GM21529 (cell line): Measurements from ENCODE around the gene CDH13.

Source experiments
- ATAC-seq: cut with Tn5 transposase; IDR thresholded peaks from one replicate; pipeline ENCODE4 v1.9.1; 2021; ENCODE audit not compliant: unreplicated experiment

Gene CDH13

DNA sequence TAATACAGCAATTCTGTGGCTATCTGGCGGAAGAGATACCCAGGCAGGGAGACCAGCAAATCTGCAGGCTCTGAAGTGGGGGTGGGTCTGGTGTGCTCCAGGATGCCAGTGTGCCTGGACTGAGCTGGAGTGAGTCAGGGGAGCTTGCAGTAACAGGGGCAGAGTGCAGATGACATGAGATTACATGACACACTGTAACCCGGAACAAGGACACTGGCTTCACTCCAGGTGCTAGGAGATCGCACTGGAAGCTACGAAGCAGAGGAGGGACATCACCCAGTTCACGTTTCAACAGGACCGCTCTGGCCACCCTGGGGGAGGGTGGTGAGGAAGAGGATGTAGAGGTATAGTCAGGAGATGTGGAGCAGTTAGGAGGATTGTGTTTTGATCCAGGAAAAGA lies 475.6 kb downstream of the CDH13 start:
- no peak for ATAC-seq

DNA sequence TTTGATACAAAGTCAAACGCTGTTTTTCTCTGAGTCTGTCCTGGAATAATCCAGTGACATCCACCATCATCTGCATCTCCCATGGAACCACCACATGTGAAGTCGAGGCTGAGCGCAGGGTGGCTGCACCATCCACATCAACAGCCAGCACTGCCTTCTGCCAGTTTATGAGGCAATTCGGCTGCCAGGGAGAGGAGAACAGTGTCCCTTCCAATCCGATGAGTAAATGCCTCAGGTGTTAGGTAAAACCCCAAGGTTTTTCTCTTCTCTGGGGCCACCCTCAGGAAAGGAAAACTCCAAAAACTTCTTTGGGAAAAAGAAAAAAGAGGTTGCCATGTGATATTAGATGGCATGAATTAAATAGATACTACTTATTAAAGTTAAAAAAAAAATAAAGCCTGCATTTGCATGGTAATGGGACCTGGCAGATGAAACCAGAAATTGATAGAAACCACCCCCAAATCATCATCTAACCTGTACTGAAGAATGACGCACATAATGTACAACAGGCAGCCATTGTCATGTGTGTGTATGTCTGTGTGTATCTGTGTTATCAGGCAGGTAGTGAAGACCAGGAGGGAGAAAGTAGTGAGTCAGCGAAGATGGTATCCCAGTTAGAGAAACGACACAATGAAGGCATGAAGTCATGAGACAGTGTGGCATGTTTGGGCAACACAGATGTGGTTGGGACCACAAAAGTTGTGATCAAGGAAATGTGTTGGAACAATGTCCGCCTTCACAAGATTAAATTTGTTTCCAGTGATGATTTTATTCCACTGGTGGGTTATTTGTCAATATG lies 478.7 kb downstream of the CDH13 start:
- ATAC-seq = no peak

DNA sequence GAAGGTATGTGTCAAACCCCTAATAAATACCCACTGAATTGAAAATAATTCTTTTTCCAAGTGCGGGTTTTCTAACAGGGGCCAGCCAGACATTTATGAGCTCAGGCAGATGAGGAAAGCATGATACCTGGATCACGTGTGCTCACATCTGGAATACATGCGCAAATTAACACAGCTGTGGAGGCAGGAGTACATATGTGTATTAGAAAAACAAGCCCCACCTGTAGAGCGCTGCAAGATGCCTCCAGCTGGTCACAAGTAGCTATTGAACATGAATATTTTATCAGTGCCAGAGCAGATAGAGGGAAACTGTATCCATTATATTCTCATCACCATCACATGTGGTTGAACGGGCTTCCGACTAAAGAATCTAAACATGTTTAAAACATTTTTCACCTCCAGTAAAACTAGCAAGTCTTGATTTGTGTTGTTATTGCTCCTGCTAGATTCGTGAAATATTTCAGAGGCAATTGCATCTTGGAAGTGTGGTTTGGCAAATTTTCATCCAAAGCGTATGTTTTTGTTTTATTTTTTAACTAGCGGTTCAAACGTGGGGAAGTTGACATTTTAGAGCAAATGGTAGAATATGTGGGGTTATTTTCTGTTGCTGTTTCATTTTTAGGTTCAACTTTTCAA lies 482.8 kb downstream of the CDH13 start:
- ATAC-seq = no peak

DNA sequence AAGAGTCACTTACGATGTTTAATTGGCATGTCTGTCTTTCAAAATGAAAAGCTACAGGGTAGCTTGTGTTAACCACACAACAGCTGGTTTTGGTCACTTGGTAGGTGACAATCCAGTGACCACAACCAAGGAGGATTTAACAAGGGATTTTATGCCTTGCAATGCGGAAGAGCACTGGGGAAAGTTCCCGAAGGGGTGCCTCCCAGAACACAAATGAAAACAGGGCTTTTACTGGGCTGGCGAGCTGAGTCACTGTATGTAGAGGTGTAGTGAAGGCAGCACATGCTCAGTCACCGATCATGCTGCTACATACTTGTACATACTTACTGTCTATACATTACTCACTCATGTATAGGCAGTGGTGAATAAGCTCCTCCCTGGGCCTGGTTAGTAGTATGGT lies 483.5 kb downstream of the CDH13 start:
- no peak for ATAC-seq

DNA sequence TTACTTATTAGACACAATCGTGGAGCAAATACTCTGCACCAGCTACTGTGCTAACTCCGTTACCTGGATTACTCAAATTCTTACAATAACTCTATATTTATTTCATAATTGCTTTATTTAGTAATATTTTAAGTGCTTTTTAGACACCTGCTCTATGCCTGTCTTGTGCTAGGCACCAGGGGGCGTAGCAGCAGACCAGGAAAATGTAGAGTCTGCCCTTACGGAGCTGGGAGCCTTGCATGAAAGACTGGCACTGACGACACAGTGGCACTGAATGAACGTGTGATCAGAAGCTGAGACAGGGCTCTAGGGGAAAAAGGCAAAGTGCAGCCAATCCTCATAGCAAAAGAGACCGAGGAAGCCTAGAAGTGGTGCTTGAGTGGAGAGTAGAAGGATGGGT lies 486.5 kb downstream of the CDH13 start:
- ATAC-seq = no peak

DNA sequence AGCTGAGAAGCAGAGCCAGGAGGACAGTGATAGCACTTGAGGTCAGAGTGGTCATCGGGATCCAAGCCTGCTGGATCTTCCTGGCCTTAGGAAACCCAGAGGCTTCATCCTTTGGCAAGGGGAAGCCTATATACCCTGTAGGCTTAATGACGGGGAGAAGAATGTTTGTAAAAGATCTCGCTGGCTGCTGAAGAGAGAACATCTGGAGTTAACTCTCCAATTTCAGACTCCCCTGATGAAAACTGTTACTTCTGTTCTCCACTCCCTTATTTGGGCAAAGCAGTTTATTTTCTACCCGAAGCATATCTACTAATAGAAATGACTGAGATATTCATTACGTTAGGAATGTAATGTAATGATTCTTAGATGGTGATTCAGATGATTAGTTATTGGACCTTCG lies 487.0 kb downstream of the CDH13 start:
- no peak for ATAC-seq

DNA sequence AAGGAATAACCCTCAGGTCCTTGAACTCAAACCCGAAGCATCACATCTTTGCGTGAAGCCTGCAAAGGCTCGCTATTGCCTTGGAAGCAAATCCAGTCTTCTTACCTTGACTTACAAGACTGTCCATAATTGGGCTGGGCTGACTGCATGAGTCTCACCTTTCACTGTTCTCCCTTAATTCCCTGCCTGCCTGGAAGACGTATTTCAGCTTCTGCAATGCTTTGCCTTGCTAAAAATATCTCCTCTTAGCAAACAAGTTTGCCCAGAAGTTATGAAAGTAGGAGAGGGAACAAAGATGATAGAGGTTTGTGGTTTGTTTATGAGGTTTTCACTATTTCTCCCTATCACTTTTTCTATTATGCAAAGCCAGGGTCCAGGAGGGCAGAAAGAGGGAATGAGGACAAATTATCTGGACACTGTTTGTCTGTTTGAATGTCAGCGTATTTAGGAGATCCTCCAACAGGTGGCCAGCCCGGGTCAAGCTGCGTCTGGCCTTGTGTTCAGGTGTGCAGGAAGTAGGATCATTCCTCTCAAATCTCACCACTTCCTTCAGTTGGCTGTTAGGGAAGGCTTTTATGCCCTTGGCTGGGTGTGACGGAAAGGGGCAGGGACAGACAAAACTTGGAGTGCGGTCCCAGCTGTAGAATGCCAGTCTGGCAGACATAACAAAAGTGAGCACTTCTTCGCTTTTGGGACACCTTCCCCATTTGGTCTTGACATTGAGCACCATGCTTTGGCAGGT lies 488.9 kb downstream of the CDH13 start:
- ATAC-seq = no peak

DNA sequence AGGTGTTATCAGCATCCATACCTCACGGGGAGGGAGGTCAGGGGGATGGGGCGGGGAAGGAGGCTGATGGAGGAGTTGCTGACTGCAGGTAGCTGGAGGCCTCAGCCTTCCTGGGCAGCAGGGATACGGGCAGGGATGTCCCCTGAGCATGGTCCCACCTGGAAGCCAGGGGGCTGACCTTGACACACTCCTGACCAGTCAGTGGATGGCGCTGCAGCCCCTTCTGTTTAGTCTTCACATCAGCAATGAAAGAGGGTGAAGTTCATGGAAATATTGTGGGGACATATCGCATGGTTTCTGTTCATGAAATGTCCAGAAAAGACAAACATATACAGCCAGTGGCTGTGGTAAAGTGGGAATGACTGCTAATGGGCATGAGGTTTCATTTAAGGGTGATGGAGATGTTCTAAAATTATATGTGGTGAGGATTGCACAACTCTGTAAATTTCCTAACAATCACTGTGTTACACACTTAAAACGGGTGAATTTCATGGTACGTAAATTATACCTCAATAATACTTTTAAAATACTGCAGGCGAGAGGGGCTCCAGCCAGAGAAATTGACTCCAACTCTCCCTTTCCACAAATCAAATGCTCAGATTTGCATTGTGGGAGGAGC lies 489.6 kb downstream of the CDH13 start:
- no peak for ATAC-seq

DNA sequence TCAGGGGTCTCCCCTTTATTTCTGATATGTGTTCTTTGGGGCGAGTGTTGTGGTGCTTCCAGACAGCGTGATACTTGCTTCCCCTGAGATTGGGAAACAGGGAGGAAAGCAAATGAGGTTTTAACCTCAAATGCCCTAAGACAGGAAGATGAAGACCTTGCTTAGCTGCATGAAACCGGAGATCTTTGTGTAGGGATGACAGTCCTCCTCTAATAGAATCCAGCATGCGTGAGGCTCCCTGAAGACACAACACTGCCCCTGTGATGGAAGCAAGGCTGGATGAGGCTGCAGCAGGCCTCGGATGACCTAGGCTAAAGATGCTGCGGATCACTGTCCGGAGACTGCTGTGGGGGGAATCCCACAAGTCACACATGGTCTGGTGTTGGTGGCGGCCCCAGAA lies 491.0 kb downstream of the CDH13 start:
- no peak for ATAC-seq

DNA sequence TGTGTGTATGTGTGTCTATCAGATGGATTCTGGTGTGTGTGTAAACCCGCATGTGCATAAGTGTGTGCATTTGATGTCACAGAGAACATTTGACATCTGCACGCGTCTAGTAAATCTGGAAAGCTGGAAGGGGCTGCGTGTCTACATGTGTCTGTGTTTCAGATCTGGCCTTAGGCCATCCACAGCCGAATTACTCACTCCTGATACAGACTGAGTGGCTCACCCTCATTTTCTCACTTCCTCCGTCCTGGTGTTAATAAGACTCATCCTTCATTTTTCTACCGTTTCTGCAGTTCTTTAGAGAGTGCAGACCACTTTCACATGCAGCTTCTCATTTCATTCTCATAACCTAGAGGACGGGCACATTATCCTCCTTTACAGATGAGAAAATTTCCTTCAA lies 491.6 kb downstream of the CDH13 start:
- no peak for ATAC-seq

DNA sequence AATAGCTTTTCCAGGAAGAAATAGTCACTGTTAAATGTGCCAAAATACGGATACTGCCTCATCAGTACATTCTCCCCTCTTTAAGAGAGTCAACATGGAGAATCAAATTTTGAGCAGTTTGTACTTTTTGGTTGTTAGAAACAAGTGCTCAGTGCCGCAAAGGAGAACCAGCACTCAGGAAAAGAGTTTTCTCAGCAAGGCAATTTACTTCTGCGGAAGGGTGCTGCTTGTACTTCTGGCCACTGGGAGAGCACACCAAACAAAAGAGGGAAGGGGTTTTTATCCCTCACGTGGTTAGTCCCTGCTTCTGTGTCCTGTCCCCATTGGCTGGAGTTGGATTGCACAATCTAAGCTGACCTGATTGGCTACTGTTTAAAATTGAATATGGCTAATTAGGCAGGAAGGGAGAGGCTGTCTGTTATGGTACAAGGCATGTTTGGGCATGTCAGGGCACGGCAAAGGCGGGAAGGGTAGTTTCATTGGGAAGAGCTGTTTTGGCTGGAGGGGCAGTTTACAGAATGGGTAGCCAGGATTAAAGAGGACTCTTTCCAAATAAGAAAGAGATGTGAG lies 499.3 kb downstream of the CDH13 start:
- no peak for ATAC-seq

DNA sequence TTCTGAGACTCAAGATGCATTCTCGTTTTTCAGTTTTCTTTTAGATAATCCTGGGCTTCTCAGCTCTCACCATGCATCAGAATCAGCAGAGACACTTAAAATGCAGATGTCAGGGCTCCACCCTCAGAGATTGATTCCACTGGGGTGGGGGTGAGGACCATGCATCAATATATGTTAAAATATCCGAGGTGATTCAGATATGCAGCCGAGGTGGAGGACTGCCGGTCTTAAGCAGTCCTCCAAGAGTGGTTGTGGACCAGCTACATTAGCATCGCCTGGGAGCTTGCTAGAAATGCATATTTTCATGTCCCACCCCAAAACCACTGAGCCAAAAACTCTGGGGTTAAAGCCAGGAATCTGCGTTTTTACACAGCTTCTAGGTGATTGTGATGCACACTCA lies 501.3 kb downstream of the CDH13 start:
- ATAC-seq = no peak

DNA sequence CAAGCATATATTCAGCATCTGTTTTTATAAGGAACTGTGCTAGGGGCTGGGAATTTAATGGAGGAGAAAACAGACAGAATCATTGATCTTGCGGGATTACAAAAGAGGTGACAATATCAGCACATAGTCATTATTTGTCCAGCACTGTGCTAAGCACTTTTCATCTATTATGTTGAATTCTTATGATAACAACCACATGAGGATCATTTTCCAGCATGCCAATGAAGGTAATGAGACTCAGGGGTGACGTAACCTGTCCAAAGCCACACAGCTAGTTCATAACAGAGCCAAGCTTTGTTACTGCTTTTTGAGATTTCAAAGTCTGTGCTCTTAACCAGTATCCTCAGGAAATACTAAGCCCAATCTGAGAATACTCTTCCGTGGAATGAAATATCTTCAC lies 503.3 kb downstream of the CDH13 start:
- no peak for ATAC-seq

DNA sequence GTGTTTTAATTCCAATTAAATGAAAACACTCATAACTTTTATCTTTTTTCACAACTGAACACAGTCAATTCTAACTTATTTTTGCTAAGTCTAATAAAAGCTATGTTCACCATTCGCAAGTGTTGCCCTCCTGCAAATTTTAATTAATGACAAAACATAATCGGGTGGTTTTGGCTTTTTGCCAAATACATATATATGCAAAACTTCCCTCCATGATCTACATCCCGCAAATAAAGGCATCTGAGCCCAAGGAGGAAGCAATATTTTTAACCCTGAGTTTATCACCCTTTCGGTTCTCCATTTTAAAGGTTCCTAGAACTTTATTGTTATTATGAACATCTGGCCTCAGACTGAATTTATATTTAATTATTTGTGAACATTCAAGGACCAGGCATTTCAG lies 507.9 kb downstream of the CDH13 start:
- ATAC-seq = no peak

DNA sequence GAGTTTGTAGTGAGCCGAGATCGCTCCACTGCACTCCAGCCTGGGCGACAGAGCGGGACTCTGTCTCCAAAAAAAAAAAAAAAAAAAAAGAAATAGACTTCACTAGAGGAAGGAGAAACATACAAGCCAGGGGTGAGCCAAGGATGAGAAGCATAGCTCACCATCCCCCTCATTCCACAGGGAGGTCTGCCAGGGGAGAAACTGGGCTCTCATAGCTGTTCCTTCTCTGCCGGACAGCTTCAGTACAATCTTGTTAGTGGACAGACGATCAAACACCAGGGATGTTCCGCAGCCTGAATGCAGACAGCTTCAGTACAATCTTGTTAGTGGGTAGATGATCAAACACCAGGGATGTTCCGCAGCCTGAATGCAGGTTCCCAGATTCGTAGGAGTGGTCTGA lies 509.6 kb downstream of the CDH13 start:
- ATAC-seq = no peak

DNA sequence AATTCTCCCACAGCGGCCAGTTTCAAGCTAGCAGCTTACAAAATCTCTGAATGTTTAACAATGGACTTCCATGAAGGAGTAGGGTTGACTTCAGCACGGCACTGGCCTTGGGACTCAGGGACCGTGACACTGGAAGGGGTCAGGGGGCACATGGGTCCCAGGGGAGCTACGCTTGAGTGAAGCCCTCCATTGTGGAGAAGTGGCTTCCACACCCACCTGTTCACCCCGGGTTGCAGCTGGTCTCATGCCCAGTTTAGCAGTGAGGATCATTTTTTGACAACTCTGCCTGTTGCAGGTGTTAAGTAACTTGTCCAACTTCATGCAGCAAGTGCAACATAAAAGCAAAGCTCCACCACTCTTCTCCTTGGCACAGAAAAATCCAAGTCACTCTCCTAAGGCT lies 510.2 kb downstream of the CDH13 start:
- no peak for ATAC-seq

DNA sequence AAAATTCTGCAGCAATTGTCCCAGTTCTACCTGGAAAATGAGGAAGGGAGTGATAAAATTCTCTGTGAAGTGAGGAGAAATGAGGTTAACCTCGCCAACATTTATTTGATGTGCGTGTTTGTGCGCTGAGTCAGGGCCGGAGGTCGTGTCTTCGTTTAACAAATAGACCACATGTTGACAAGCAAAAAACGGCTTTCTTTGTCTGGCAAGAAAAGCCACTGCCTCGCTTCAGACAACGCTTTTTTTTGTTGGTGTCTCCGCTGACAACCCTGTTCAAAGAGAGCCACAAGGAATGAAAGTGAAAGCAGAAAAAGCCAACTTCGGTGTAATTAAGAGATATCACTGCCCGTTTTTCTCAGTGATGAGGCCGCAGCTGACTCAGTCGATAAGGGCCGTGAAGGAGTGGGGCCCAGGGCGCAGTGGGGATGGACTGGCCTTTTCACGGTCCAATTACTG lies 510.6 kb downstream of the CDH13 start:
- ATAC-seq = no peak

DNA sequence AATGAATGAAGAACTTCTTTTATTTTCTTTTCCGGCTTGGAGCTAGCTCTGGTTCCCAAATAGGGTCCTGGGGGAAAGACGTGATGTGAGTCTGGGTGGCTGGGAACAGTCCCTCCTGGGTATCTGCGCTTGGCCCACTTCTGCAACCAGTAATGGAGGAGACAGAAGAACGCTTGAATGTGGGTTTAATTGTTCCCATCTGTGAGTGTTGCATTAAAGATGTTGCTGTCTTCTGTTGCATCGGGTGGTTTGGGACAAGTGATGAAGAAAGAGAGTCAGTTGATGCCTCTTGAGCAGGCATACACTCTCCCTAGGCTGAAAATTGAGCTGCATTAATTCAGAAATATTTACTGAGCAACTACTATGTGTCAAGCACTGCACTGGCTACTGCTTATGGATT lies 511.1 kb downstream of the CDH13 start:
- ATAC-seq = no peak

DNA sequence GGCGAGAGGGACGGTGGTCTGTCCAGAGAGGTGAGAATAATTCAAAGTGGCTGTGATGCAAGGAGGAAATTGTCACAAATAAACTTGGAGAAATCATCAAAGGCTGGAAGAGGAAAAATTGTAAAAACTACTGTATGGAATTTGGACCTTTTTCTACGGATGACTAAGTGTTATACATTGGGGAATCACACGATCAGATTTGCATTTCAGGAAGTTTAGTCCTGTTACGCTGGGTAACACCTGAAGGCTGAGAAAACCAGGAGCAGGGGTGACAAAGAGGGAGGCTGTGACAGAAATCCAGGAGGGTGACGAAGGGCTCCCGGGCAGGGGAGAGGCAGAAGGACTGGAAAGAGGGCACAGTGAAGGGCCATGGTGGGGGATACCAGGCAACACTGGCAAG lies 511.7 kb downstream of the CDH13 start:
- ATAC-seq = no peak

DNA sequence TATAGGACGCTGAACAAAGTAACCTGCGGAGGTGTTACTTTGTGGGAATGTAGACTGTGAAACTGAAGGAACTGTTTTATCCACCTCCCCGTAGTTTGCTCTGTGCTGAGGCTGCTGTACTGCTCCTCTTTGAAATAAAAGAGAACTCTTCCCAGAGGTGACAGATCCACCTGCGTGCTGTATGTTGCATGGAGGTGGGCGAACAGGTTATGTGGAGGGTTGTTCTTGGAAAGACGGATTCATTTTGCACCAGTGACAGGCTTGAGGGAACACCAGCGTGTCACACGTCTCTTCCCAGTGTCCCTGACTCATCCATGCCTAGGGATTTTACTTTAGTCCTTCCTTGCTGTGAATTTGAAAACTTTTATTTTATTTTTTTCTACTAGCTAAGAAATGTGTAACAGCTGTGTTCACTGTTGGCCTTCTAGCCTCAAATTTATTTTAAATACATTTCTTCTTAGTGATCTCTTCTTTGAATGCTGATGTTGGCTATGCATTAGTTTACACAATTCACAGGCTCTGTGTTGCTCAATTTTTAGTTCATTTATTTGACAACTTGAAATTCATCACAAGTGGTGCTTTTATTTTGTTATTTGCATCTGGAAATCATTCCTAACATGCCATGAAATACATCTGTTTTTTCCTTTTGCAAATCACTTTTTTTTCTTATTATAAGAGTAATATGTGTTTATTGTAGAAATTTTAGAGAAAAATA lies 512.4 kb downstream of the CDH13 start:
- no peak for ATAC-seq

DNA sequence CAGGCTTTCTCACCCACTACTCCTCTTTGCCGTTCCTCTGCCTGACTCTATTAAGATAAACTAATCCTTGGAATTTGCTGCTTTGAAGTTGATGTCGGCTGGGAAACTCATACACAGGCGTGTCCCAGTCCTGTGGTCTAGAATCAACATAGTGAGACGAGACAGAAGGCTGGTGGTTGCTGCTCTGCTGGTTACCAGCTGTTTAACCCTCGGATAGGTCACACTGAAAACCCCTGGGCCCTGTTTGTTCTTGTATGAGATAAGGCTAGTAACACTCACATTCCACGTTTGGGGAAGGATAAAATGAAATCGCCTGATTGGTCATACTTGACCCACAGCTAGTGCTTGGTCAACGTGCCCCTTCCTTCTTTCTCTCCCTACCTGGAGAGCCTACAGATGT lies 517.0 kb downstream of the CDH13 start:
- no peak for ATAC-seq
